MM.1S (cell line): ENCODE data around the gene AK9.
"Not testable (repeated sequence)": the region's sequence is repeated elsewhere in the genome, so short reads cannot be mapped to it uniquely, and the experiment has no call there.

Source experiments
- DNase-seq: peaks from one replicate; pipeline ENCODE4 v3.0.0-alpha.2; 2015
- H2AFZ ChIP-seq: fragments of 300-600 bp; sonication (generic); 2 replicates; pipeline ENCODE4 v1.6.0; 2016; ENCODE audit warnings: antibody characterized with exemption, low read length
- H3F3A ChIP-seq: fragments of 300-600 bp; sonication (generic); 2 replicates; pipeline ENCODE4 v1.6.1; 2016; ENCODE audit warnings: mild to moderate bottlenecking, antibody characterized with exemption, low read length, moderate library complexity, mixed read lengths; ENCODE audit not compliant: insufficient read depth
- H3K27ac ChIP-seq: fragments of 300-600 bp; sonication (generic); 2 replicates; pipeline ENCODE4 v1.5.1; 2016; ENCODE audit warnings: mild to moderate bottlenecking, low read length
- H3K27me3 ChIP-seq: fragments of 300-600 bp; sonication (generic); replicated peaks from 2 replicates; pipeline ENCODE4 v1.6.0; 2016; ENCODE audit warnings: low read length; ENCODE audit not compliant: insufficient read depth
- H3K36me3 ChIP-seq: fragments of 300-600 bp; sonication (generic); replicated peaks from 2 replicates; pipeline ENCODE4 v1.6.1; 2016; ENCODE audit warnings: mild to moderate bottlenecking, low read length, mixed read lengths; ENCODE audit not compliant: insufficient read depth
- H3K4me1 ChIP-seq: fragments of 300-600 bp; sonication (generic); 2 replicates; pipeline ENCODE4 v1.6.1; 2016; ENCODE audit warnings: low read length, mixed read lengths
- H3K4me2 ChIP-seq: fragments of 300-600 bp; sonication (generic); 2 replicates; pipeline ENCODE4 v1.6.0; 2016; ENCODE audit warnings: low read depth, low read length
- H3K4me3 ChIP-seq: fragments of 300-600 bp; sonication (generic); 2 replicates; pipeline ENCODE4 v1.5.1; 2016; ENCODE audit warnings: low read length, mixed read lengths
- H3K79me2 ChIP-seq: fragments of 300-600 bp; sonication (generic); 2 replicates; pipeline ENCODE4 v1.6.1; 2016; ENCODE audit warnings: mixed run types, low read length, mixed read lengths
- H3K9ac ChIP-seq: fragments of 300-600 bp; sonication (generic); 2 replicates; pipeline ENCODE4 v1.6.1; 2016; ENCODE audit warnings: low read length, mixed read lengths
- H3K9me2 ChIP-seq: fragments of 300-600 bp; sonication (generic); replicated peaks from 2 replicates; pipeline ENCODE4 v1.6.1; 2016; ENCODE audit warnings: mild to moderate bottlenecking, low read length, mixed read lengths; ENCODE audit not compliant: insufficient read depth
- H3K9me3 ChIP-seq: fragments of 300-600 bp; sonication (generic); replicated peaks from 2 replicates; pipeline ENCODE4 v1.6.1; 2016; ENCODE audit warnings: mild to moderate bottlenecking, low read length, mixed read lengths; ENCODE audit not compliant: insufficient read depth
- H4K20me1 ChIP-seq: fragments of 300-600 bp; sonication (generic); 2 replicates; pipeline ENCODE4 v1.6.1; 2016; ENCODE audit warnings: mild to moderate bottlenecking, low read length, moderate library complexity, mixed read lengths; ENCODE audit not compliant: insufficient read depth
- EZH2 ChIP-seq: fragments of 300-600 bp; sonication (generic); optimal IDR thresholded peaks from 2 replicates; pipeline ENCODE3; 2017; ENCODE audit warnings: low read depth, mild to moderate bottlenecking, antibody characterized with exemption, low read length, mixed read lengths
- EZH2phosphoT487 ChIP-seq: fragments of 300-600 bp; sonication (generic); IDR thresholded peaks from 2 replicates; pipeline ENCODE4 v1.6.1; 2018; ENCODE audit warnings: antibody characterized with exemption, low read length
- TF ChIP-seq, protein P1 (sequence below): fragments of 300-600 bp; sonication (generic); IDR thresholded peaks from 2 replicates; pipeline ENCODE4 v1.5.1; 2016; ENCODE audit warnings: antibody characterized with exemption, low read length, mixed read lengths

AK9 gene

DNA sequence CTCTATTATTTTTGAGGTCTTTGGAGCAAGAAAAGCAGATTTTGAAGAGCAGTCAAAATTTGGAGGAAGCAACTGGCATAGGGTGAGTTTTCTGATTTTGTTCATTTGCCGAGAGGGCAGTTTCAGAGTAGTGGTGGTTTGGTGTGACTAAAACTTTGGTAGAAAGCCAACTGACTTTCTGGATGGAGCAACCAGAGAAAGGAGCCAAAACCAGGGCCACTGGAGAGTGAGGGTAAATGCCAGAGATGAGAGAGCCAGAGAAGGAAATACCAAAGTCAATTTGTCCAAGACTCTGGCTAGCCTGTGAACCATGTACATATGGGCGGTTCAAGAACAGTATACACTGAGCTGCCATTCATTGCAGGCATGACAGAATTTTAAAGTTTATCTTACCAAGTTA lies 167.5 kb downstream of the AK9 start:
- TF ChIP-seq, protein P1, sequence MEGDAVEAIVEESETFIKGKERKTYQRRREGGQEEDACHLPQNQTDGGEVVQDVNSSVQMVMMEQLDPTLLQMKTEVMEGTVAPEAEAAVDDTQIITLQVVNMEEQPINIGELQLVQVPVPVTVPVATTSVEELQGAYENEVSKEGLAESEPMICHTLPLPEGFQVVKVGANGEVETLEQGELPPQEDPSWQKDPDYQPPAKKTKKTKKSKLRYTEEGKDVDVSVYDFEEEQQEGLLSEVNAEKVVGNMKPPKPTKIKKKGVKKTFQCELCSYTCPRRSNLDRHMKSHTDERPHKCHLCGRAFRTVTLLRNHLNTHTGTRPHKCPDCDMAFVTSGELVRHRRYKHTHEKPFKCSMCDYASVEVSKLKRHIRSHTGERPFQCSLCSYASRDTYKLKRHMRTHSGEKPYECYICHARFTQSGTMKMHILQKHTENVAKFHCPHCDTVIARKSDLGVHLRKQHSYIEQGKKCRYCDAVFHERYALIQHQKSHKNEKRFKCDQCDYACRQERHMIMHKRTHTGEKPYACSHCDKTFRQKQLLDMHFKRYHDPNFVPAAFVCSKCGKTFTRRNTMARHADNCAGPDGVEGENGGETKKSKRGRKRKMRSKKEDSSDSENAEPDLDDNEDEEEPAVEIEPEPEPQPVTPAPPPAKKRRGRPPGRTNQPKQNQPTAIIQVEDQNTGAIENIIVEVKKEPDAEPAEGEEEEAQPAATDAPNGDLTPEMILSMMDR: no peak
- TF ChIP-seq EZH2: no peak
- TF ChIP-seq EZH2phosphoT487: no peak
- Histone ChIP-seq H4K20me1 (no peaks in the 10 kb centered on the region), H3K9me2 (no peaks in the 10 kb centered on the region), H3F3A (no peaks in the 10 kb centered on the region), H3K36me3 (no peaks in the 10 kb centered on the region), H3K9ac (no peak overlapping the region), H2AFZ (no peak overlapping the region), H3K27ac (no peak overlapping the region), H3K79me2 (no peaks in the 10 kb centered on the region), H3K4me1 (no peaks in the 10 kb centered on the region), H3K4me3 (no peak overlapping the region), H3K27me3 (no peaks in the 10 kb centered on the region), H3K9me3 (no peaks in the 10 kb centered on the region), H3K4me2 (no peak overlapping the region)
- DNase-seq: no peak

DNA sequence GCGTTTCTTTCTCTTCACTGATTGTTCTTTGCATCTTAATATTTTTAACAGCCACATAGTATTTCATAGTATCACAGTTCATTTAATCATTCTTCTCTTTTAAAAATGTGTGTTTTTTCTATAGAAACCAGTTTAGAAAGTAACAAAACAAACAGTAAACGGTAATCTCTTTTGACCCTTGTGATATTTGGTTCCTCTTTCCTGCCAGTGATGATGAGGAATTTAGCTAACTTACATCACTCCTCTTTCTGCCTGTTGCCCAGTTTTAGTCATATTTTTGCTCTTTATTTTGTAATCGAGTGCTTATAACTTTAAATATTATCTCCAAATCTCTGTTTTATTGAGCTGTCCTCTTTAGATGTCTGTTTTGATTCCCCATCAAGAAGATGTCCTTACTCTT lies 169.9 kb downstream of the AK9 start:
- Histone ChIP-seq H3K79me2 (no peaks in the 10 kb centered on the region), H3F3A (no peaks in the 10 kb centered on the region), H3K36me3 (no peaks in the 10 kb centered on the region), H4K20me1 (no peaks in the 10 kb centered on the region), H3K9ac (no peak overlapping the region), H3K27ac (no peak overlapping the region), H3K4me1 (no peaks in the 10 kb centered on the region), H3K27me3 (no peaks in the 10 kb centered on the region), H3K9me3 (no peaks in the 10 kb centered on the region), H3K9me2 (no peaks in the 10 kb centered on the region), H2AFZ (no peak overlapping the region), H3K4me3 (no peak overlapping the region), H3K4me2 (no peak overlapping the region)
- no peak for DNase-seq
- TF ChIP-seq, protein P1: no peak
- TF ChIP-seq EZH2phosphoT487 (no peak), EZH2 (no peak)

DNA sequence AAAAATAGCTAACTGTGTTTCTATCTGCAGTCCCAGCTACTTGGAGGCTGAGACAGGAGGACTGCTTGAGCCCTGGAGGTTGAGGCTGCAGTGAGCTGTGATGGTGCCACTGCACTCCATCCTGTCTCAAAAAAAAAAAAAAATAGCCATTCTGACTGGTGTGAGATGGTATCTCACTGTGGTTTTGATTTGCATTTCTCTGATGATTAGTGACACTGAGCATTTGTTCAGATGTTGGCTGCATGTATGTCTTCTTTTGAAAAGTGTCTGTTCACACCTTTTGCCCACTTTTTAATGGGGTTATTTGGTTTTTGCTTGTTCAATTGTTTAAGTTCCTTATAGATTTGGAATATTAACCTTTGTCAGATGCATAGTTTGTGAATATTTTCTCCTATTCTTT lies 171.4 kb downstream of the AK9 start:
- H2AFZ ChIP-seq, H4K20me1 ChIP-seq, H3K27me3 ChIP-seq, H3K36me3 ChIP-seq, H3K4me1 ChIP-seq, H3K27ac ChIP-seq, H3K9me2 ChIP-seq, H3K4me2 ChIP-seq, DNase-seq, H3F3A ChIP-seq, H3K4me3 ChIP-seq, H3K9ac ChIP-seq, H3K9me3 ChIP-seq, H3K79me2 ChIP-seq: not testable (repeated sequence)

DNA sequence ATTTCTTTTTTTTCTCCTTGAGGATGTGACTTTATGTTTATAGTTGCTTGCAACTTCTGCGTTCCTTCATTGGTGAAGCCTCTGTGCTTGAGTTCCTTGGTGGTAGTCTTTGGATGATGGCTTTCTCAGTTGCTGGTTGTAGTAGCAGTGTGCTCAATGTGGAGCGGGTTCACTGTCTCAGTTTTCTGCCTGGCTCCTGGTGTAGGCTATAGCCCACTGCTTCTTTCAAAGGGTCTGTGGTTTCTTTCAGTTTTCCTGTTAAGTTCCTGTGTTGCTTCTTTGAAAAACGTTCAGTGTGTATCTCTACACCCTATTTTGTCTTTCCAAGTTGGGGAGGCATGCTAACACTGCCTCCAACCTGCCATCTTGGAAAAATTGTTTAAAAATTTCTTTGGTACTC lies 174.1 kb downstream of the AK9 start:
- Histone ChIP-seq H3K9me2 (no peaks in the 10 kb centered on the region), H3K9ac (no peak overlapping the region), H3K27me3 (no peaks in the 10 kb centered on the region), H3K4me2 (no peak overlapping the region), H3F3A (no peaks in the 10 kb centered on the region), H3K4me1 (peaks cover 7% of the 10 kb centered on the region; the same call in 1 of the 2 replicates), H3K79me2 (no peaks in the 10 kb centered on the region), H2AFZ (no peak overlapping the region), H4K20me1 (no peaks in the 10 kb centered on the region), H3K36me3 (no peaks in the 10 kb centered on the region), H3K9me3 (no peaks in the 10 kb centered on the region), H3K27ac (no peak overlapping the region), H3K4me3 (no peak overlapping the region)
- no peak for DNase-seq
- no peak for TF ChIP-seq EZH2phosphoT487
- TF ChIP-seq, protein P1: no peak
- no peak for TF ChIP-seq EZH2
